Esophagus muscularis mucosa (tissue), 4 donors: Measurements from ENCODE around the gene RBMS1. TPM values are rescaled to one million over a fixed set of nuclear protein-coding genes. Genes with fewer than 3 reads are reported as not detected.

Source experiments
- DNase-seq: peaks from one replicate; pipeline ENCODE4 v3.0.0-alpha.2; 2017; ENCODE audit errors: extremely low spot score
- H3K27ac ChIP-seq, 4 donors: fragments of 200-600 bp; sonication (generic); replicated peaks in 1 of 4; 1 replicate in 3 of 4; 2 replicates in 1 of 4; pipeline ENCODE4 v1.5.1; 2016 to 2019; ENCODE audit warnings: mild to moderate bottlenecking in 1 of 4
- H3K27me3 ChIP-seq, 4 donors: fragments of 200-600 bp; sonication (generic); one replicate each; pipeline versions ENCODE4 v1.5.1 to v1.6.0; 2016 to 2019
- H3K36me3 ChIP-seq, 4 donors: fragments of 200-600 bp; sonication (generic); one replicate each; pipeline ENCODE4 v1.5.1; 2016 to 2019
- H3K4me1 ChIP-seq, 4 donors: fragments of 200-600 bp; sonication (generic); one replicate each; pipeline ENCODE4 v1.5.1; 2016 to 2019
- H3K4me3 ChIP-seq, 4 donors: fragments of 200-600 bp; sonication (generic); 1 replicate in 2 of 4; 2 replicates in 2 of 4; pipeline ENCODE4 v1.5.1; 2016 to 2019; ENCODE audit warnings: mild to moderate bottlenecking in 4 of 4, moderate library complexity in 1 of 4
- H3K9me3 ChIP-seq, 4 donors: fragments of 200-600 bp; sonication (generic); 1 replicate in 3 of 4; 2 replicates in 1 of 4; pipeline ENCODE4 v1.5.1; 2016 to 2019
- EP300 ChIP-seq: sonication (generic); formaldehyde crosslinking; IDR thresholded peaks from one replicate; pipeline ENCODE4 v1.6.1; 2017; ENCODE audit warnings: antibody characterized with exemption
- POLR2A ChIP-seq: fragments of 450-650 bp; IDR thresholded peaks from one replicate; pipeline ENCODE4 v1.6.1; 2017; ENCODE audit warnings: antibody characterized with exemption, moderate library complexity, mild to moderate bottlenecking, low read depth
- POLR2AphosphoS5 ChIP-seq, 2 donors: sonication (generic); formaldehyde crosslinking; IDR thresholded peaks; one replicate each; pipeline ENCODE4 v1.6.1; 2017; ENCODE audit warnings: antibody characterized with exemption in 2 of 2
- WGBS: methylation state at CpG from one replicate; pipeline ENCODE4 v1.1.5; 2018; 5-methylcytosine and 5-hydroxymethylcytosine counted together
- intact Hi-C: fragments of 100-400 bp; cut with DNase I; formaldehyde crosslinking; loops from one replicate; pipeline ENCODE4 v1.15.1; 2023
- total RNA-seq, 4 donors: library from RNA; depleted of rRNA; stranded (reverse); fragments of >200 nt; gene quantifications; one replicate each; pipeline versions ENCODE4 v1.1.0 to v1.2.1, GENCODE V29; 2016
- TF ChIP-seq, protein P1 (sequence below), 3 experiments: fragments of 200-600 bp in 2 of 3; fragments of 450-650 bp in 1 of 3; sonication (generic) in 2 of 3; IDR thresholded peaks; one replicate each; pipeline ENCODE4 v1.5.1; 2017 to 2019; ENCODE audit warnings: antibody characterized with exemption in 3 of 3, mild to moderate bottlenecking in 2 of 3, moderate library complexity in 1 of 3

The RBMS1 gene
- total RNA-seq, 4 donors from 2014 or later: 86.8 to 116 (median 93.1) TPM

DNA sequence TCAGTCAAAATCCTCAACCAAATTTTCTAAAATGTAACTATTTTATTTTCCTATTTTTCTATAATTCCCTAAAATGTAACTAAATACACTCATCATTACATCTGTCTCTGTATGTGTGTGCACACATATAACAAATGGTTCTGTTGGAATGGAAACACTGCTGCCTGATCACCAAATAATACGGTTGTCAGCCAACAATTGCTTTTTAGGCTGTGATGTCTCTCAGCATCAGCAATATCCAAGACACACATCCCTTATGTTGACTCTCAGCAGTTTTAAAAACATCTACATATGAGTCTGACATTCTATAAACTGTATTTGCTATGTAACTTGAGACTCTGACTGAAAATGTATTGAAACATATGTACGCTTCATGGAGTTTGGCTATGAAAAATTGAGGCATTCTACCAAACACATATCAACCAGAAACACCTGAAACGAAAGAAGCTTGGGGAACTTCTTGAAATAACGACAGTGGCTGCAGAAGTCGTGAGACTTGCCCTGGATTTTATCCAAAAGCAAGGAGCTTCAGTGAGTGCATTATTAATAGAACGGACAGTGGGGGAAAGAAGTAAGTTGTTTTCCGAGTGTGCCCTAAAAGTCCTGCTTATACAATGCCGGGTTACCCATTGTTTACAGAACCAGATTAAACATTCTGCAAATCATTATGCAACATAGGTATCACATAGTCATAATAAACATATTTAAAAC is 183.3 kb downstream of the RBMS1 start:
- H3K4me3 ChIP-seq: no peak overlapping the region
- no peak for DNase-seq
- WGBS: 34% methylated on average over 8 of the region's 8 CpGs
- peaks cover 0 to 19% (median 9%) of the 10 kb centered on the region in 4 donors for H3K36me3 ChIP-seq
- peaks cover 38 to 64% (median 52%) of the 10 kb centered on the region in 4 donors for H3K4me1 ChIP-seq
- no peaks in the 10 kb centered on the region for H3K9me3 ChIP-seq
- H3K27ac ChIP-seq: peak overlapping the region in 1 of 4 donors; percentile 2
- no peaks in the 10 kb centered on the region for H3K27me3 ChIP-seq
- TF ChIP-seq, protein P1, sequence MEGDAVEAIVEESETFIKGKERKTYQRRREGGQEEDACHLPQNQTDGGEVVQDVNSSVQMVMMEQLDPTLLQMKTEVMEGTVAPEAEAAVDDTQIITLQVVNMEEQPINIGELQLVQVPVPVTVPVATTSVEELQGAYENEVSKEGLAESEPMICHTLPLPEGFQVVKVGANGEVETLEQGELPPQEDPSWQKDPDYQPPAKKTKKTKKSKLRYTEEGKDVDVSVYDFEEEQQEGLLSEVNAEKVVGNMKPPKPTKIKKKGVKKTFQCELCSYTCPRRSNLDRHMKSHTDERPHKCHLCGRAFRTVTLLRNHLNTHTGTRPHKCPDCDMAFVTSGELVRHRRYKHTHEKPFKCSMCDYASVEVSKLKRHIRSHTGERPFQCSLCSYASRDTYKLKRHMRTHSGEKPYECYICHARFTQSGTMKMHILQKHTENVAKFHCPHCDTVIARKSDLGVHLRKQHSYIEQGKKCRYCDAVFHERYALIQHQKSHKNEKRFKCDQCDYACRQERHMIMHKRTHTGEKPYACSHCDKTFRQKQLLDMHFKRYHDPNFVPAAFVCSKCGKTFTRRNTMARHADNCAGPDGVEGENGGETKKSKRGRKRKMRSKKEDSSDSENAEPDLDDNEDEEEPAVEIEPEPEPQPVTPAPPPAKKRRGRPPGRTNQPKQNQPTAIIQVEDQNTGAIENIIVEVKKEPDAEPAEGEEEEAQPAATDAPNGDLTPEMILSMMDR (IDR thresholded peaks at IDR 0.05): no peak
- no peak for TF ChIP-seq POLR2AphosphoS5 (IDR thresholded peaks at IDR 0.05)
- no peak for TF ChIP-seq POLR2A
- no peak for TF ChIP-seq EP300
- intact Hi-C loops: no loop called here

DNA sequence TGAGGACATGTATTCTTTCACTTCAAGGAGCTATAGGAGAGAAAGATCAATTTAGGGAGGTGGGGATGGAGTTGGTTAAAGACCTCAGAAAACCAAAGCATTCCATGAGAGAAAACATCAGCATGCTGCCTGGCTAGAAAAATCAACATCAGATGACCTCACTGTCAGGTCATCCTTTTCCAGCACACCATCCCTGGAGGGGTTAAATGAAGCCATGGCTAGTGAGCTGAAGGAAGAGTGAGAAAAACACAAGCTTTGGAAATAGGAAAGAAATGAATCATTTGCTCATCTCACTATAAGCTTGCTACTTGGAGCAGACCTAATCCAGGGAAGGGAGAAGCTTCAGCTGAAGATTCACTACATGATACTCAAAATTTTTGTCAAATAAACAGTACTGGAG is 184.0 kb downstream of the RBMS1 start:
- intact Hi-C loops: no loop called here
- TF ChIP-seq, protein P1 (IDR thresholded peaks at IDR 0.05): no peak
- TF ChIP-seq POLR2AphosphoS5 (IDR thresholded peaks at IDR 0.05) (no peak), POLR2A (no peak), EP300 (no peak)
- H3K27ac ChIP-seq: no peak overlapping the region
- no peak overlapping the region for H3K4me3 ChIP-seq
- peaks cover 33 to 57% (median 48%) of the 10 kb centered on the region in 4 donors for H3K4me1 ChIP-seq
- no peak for DNase-seq
- no peaks in the 10 kb centered on the region for H3K27me3 ChIP-seq
- H3K36me3 ChIP-seq: peaks cover 0 to 19% (median 9%) of the 10 kb centered on the region in 4 donors
- H3K9me3 ChIP-seq: no peaks in the 10 kb centered on the region

- H3K4me1 ChIP-seq: peaks cover 35 to 59% (median 50%) of the 10 kb centered on the region in 4 donors
- no peaks in the 10 kb centered on the region for H3K9me3 ChIP-seq
- TF ChIP-seq EP300 (no peak), POLR2AphosphoS5 (IDR thresholded peaks at IDR 0.05) (no peak), POLR2A (no peak)
- TF ChIP-seq, protein P1 (IDR thresholded peaks at IDR 0.05): no peak
- no peaks in the 10 kb centered on the region for H3K27me3 ChIP-seq
- peaks cover 0 to 19% (median 9%) of the 10 kb centered on the region in 4 donors for H3K36me3 ChIP-seq
- intact Hi-C loops: no loop called here
- 93% methylated on average over 5 of the region's 5 CpGs for WGBS
- DNase-seq: no peak
- H3K27ac ChIP-seq: no peak overlapping the region
- no peak overlapping the region for H3K4me3 ChIP-seq
Measured at GRCh38 chr2:160308915-160309314, 184.7 kb downstream of the RBMS1 start.

DNA sequence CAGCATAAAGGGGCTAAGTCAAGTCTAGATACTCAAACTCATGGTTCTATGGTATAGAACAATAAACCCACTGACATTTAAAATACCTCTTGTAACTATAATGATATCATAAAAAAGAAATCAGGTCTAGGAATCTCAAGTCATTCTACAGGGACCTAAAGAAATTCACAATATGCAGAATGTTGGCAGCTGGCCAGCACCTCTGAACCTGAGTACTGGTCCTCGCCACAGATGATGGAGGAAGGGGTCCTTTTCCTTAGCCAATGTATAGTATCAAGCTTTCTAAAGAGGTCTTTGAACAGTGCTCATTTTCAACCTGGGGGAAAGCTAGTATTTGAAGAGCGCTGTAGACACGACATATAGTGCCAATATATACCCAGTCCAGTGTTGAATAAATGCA is 185.1 kb downstream of the RBMS1 start:
- no peak overlapping the region for H3K4me3 ChIP-seq
- WGBS: 95% methylated on average over 3 of the region's 3 CpGs
- no peak for TF ChIP-seq POLR2AphosphoS5 (IDR thresholded peaks at IDR 0.05)
- no peak for TF ChIP-seq EP300
- TF ChIP-seq POLR2A: no peak
- TF ChIP-seq, protein P1 (IDR thresholded peaks at IDR 0.05): no peak
- H3K9me3 ChIP-seq: no peaks in the 10 kb centered on the region
- H3K27ac ChIP-seq: no peak overlapping the region
- H3K36me3 ChIP-seq: peaks cover 0 to 19% (median 9%) of the 10 kb centered on the region in 4 donors
- intact Hi-C loops: no loop called here
- DNase-seq: no peak
- H3K27me3 ChIP-seq: no peaks in the 10 kb centered on the region
- H3K4me1 ChIP-seq: peaks cover 40 to 61% (median 54%) of the 10 kb centered on the region in 4 donors

GRCh38 chr2:160306985-160307384 is 186.6 kb downstream of the RBMS1 start:
- TF ChIP-seq POLR2AphosphoS5 (IDR thresholded peaks at IDR 0.05) (peak; percentile 35 to 38), EP300 (no peak)
- DNase-seq: no peak
- Histone ChIP-seq H3K36me3 (peaks cover 0 to 19% (median 13%) of the 10 kb centered on the region in 4 donors), H3K27ac (peak overlapping the region in 3 of 4 donors; percentile 44 to 69 (median 54)), H3K4me1 (peaks cover 46 to 66% (median 56%) of the 10 kb centered on the region in 4 donors), H3K27me3 (no peaks in the 10 kb centered on the region), H3K9me3 (no peaks in the 10 kb centered on the region), H3K4me3 (no peak overlapping the region)
- intact Hi-C loops: no loop called here
- 38% methylated on average over 10 of the region's 10 CpGs for WGBS
